ENCODE results near the gene ACAD10.
A peak's percentile ranks its signal among the peaks of the same experiment; 100 is the strongest.

DNA sequence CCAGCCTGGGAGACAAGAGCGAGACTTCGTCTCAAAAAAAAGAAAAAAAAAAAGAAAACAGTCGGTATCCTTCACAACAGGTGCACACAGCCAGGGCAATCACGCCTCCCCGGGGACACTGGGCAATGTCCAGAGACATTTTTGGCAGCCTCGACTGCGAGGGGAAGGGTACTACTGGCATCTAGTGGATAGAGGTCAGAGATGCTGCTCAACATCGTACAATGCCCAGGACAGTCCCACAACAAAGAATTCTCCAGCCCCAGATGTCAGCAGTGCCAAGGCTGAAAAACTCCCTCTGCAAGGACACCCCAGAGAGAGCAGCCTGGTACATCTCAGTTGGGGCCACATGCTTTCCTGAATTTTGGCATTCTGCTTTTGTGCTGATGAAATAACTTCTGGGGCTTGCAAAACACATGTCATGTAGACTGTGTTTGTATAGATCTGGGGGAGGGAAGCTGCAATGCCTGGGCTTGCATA, 102.4 kb downstream of the ACAD10 start:
- TF ChIP-seq, protein P1, sequence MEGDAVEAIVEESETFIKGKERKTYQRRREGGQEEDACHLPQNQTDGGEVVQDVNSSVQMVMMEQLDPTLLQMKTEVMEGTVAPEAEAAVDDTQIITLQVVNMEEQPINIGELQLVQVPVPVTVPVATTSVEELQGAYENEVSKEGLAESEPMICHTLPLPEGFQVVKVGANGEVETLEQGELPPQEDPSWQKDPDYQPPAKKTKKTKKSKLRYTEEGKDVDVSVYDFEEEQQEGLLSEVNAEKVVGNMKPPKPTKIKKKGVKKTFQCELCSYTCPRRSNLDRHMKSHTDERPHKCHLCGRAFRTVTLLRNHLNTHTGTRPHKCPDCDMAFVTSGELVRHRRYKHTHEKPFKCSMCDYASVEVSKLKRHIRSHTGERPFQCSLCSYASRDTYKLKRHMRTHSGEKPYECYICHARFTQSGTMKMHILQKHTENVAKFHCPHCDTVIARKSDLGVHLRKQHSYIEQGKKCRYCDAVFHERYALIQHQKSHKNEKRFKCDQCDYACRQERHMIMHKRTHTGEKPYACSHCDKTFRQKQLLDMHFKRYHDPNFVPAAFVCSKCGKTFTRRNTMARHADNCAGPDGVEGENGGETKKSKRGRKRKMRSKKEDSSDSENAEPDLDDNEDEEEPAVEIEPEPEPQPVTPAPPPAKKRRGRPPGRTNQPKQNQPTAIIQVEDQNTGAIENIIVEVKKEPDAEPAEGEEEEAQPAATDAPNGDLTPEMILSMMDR (IDR thresholded peaks at IDR 0.05; ENCODE audit: low read depth, low read length), result peak; percentile 94
- no peak for TF ChIP-seq POLR2A (IDR thresholded peaks at IDR 0.05; ENCODE audit: extremely low read depth, insufficient read length)
- TF ChIP-seq, protein P2, sequence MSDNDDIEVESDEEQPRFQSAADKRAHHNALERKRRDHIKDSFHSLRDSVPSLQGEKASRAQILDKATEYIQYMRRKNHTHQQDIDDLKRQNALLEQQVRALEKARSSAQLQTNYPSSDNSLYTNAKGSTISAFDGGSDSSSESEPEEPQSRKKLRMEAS (IDR thresholded peaks at IDR 0.05; ENCODE audit: low read depth, low read length), result peak; percentile 53; the same call in 1 of the 2 replicates
- TF ChIP-seq MYC (IDR thresholded peaks at IDR 0.05; ENCODE audit: low read depth, low read length), result no peak

All from NB4 (cell line).